Raji (cell line): ENCODE results near the gene ZNF771.

Experiments used
- POLR2A ChIP-seq: IDR thresholded peaks from 2 replicates; pipeline ENCODE4 v1.6.1; 2011; ENCODE audit warnings: low read depth, low read length, control low read depth; ENCODE audit not compliant: insufficient read depth

The ZNF771 gene

GRCh38 chr16:30434852-30435251, 27.4 kb downstream of the ZNF771 start:
- no peak for TF ChIP-seq POLR2A

- no peak for TF ChIP-seq POLR2A
Measured at GRCh38 chr16:30437511-30438046, 30.2 kb downstream of the ZNF771 start.

GRCh38 chr16:30438835-30439234, 31.4 kb downstream of the ZNF771 start:
- no peak for TF ChIP-seq POLR2A

GRCh38 chr16:30439720-30440348, 32.4 kb downstream of the ZNF771 start:
- no peak for TF ChIP-seq POLR2A

- no peak for TF ChIP-seq POLR2A
Measured at GRCh38 chr16:30443631-30444030, 36.2 kb downstream of the ZNF771 start.

- TF ChIP-seq POLR2A: no peak
Measured at GRCh38 chr16:30444231-30445148, 37.1 kb downstream of the ZNF771 start.

- TF ChIP-seq POLR2A: no peak
Measured at GRCh38 chr16:30445149-30445407, 37.7 kb downstream of the ZNF771 start.

- peak; percentile 95 for TF ChIP-seq POLR2A
Measured at GRCh38 chr16:30445408-30446202, 38.2 kb downstream of the ZNF771 start, which contains the start of gene SEPHS2. Gene SEPHS2, minus strand, starts transcription at chr16:30445874. Its CDS starts 147 bp downstream, at chr16:30445727.

GRCh38 chr16:30446203-30446595, 38.8 kb downstream of the ZNF771 start:
- no peak for TF ChIP-seq POLR2A

- no peak for TF ChIP-seq POLR2A
Measured at GRCh38 chr16:30447512-30448226, 40.3 kb downstream of the ZNF771 start.

- no peak for TF ChIP-seq POLR2A
Measured at GRCh38 chr16:30449116-30449435, 41.7 kb downstream of the ZNF771 start.

- TF ChIP-seq POLR2A: no peak
Measured at GRCh38 chr16:30456302-30456701, 48.9 kb downstream of the ZNF771 start.

GRCh38 chr16:30457256-30457655, 49.9 kb downstream of the ZNF771 start:
- no peak for TF ChIP-seq POLR2A

GRCh38 chr16:30457743-30458560, 50.5 kb downstream of the ZNF771 start:
- no peak for TF ChIP-seq POLR2A
